ENCODE measurements around the gene HDDC3.

HDDC3 gene, protein sequence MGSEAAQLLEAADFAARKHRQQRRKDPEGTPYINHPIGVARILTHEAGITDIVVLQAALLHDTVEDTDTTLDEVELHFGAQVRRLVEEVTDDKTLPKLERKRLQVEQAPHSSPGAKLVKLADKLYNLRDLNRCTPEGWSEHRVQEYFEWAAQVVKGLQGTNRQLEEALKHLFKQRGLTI

DNA sequence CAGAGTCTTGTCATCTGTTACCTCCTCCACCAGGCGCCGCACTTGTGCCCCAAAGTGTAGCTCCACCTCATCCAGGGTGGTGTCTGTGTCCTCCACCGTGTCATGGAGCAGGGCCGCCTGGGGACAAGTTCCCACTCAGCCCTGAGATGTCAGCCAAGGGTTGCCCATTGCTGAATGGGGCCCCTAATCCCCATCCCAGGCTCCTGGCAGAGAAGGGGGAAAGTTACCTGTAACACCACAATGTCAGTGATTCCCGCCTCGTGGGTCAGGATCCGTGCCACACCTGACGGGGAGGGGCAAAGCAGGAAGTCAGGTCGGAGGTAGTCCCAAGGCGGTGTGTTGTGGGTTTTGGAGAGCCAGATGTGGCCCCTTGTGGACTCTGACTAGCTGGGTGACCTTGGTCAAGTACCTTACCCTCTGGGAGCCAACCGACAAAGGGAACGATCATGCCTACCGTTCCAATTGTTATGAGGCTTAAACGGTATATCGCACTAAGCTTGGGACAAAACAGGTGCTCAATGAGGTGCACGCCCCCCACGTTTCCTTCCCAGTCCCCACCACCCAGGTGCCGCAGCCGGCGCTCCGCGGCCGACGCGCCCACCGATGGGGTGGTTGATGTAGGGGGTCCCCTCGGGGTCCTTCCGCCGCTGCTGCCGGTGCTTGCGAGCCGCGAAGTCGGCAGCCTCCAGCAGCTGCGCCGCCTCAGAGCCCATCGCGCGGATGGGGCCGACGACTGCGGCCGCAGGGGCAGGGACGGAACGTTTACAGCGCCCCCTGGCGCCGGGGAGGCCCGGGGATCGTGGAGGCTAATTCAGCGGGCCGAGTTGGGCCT, at the start of gene HDDC3:
HDDC3 (minus strand) TSS at position 722 of the 832 bp plus-strand sequence; CDS start at position 713, 9 bp downstream.
- Histone ChIP-seq H3K36me3 (ENCODE audit: control insufficient read depth, low read depth, low read length) (no peaks in the 10 kb centered on the region), H3K4me3 (ENCODE audit: low read length) (peak within 1 kb of the TSS; percentile 65), H3K9me3 (ENCODE audit: control insufficient read depth, low read depth, low read length) (no peaks in the 10 kb centered on the region), H3K27me3 (ENCODE audit: control insufficient read depth, insufficient read depth, low read length) (peaks cover 14% of the 10 kb centered on the region), H3K4me1 (ENCODE audit: control insufficient read depth, low read depth, low read length) (peaks cover 11% of the 10 kb centered on the region), H3K9ac (ENCODE audit: low read length) (peak within 1 kb of the TSS; percentile 35), H3K27ac (ENCODE audit: low read length) (no peak within 1 kb of the TSS)

DNA sequence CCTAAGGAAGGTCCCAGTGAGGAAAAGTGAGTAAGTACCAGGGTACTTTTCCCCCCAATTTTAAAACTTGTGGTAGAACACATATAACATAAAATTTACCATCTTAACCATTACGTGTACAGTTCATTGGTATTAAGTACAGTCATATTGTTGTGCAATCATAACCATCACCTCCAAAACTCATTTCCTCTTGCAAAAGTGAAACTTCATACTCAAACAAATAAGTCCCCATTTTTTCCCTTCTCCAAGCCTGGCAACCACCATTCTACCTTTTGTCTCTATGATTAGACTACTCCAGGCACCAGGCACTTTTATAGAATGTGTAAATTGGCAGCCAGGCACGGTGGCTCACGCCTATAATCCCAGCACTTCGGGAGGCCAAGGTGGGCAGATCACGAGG, 49.8 kb upstream of the HDDC3 start:
- H3K9me3 ChIP-seq (ENCODE audit: control insufficient read depth, low read depth, low read length), result no peaks in the 10 kb centered on the region
- H3K27ac ChIP-seq (ENCODE audit: low read length), result no peak overlapping the region

DNA sequence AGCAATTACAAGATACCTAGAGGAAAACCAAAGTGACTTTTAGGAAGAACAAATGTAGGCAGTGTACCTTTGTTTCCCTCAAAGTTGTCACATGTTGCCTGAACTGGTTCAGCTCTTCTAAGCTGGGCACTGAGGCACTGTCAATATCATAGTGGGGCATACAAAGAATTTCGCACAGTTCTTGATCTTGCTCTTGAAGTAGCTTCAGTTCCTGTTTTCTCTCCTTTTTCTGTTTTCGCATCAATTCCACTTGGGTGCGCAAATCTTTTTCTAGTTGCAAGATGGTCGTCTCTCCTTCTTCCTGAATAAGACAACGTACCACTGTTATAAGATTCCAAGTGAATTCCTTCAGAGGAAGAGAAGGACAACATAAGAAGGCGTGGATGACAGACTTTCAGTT, 49.3 kb upstream of the HDDC3 start:
- H3K9ac ChIP-seq (ENCODE audit: low read length), result no peak overlapping the region
- peaks cover 74% of the 10 kb centered on the region for H3K36me3 ChIP-seq (ENCODE audit: control insufficient read depth, low read depth, low read length)
- H3K27me3 ChIP-seq (ENCODE audit: control insufficient read depth, insufficient read depth, low read length), result no peaks in the 10 kb centered on the region
- H3K4me1 ChIP-seq (ENCODE audit: control insufficient read depth, low read depth, low read length), result no peaks in the 10 kb centered on the region
- H3K27ac ChIP-seq (ENCODE audit: low read length), result no peak overlapping the region
- no peak overlapping the region for H3K4me3 ChIP-seq (ENCODE audit: low read length)
- H3K9me3 ChIP-seq (ENCODE audit: control insufficient read depth, low read depth, low read length), result no peaks in the 10 kb centered on the region

More for the DNA sequence above, 49.8 kb upstream of the HDDC3 start:
- no peak overlapping the region for H3K4me3 ChIP-seq (ENCODE audit: low read length)
- no peak overlapping the region for H3K9ac ChIP-seq (ENCODE audit: low read length)
- H3K27me3 ChIP-seq (ENCODE audit: control insufficient read depth, insufficient read depth, low read length), result no peaks in the 10 kb centered on the region
- no peaks in the 10 kb centered on the region for H3K4me1 ChIP-seq (ENCODE audit: control insufficient read depth, low read depth, low read length)
- H3K36me3 ChIP-seq (ENCODE audit: control insufficient read depth, low read depth, low read length), result peaks cover 70% of the 10 kb centered on the region

DNA sequence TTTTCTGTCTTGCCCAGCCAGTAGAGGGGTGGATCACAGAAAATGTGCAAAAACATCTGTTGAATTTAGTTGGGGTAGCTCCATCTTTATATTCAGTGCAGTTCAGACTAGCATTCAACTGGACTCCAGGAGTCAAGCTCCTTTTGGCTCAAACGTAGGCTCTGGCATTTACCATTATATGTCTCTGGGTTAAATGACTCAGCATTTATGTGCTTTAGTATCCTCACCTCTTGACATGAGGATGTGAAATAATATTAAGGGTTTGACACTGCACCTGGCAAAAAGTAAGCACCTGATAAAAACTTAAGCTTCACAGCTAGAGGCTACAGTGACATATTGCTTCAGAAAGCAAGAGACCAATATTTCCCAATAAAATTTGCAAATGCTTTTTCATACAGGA, 47.2 kb upstream of the HDDC3 start:
- Histone ChIP-seq H3K36me3 (ENCODE audit: control insufficient read depth, low read depth, low read length) (peaks cover 92% of the 10 kb centered on the region), H3K27me3 (ENCODE audit: control insufficient read depth, insufficient read depth, low read length) (no peaks in the 10 kb centered on the region), H3K4me3 (ENCODE audit: low read length) (no peak overlapping the region), H3K9me3 (ENCODE audit: control insufficient read depth, low read depth, low read length) (no peaks in the 10 kb centered on the region), H3K9ac (ENCODE audit: low read length) (no peak overlapping the region), H3K27ac (ENCODE audit: low read length) (no peak overlapping the region), H3K4me1 (ENCODE audit: control insufficient read depth, low read depth, low read length) (no peaks in the 10 kb centered on the region)

DNA sequence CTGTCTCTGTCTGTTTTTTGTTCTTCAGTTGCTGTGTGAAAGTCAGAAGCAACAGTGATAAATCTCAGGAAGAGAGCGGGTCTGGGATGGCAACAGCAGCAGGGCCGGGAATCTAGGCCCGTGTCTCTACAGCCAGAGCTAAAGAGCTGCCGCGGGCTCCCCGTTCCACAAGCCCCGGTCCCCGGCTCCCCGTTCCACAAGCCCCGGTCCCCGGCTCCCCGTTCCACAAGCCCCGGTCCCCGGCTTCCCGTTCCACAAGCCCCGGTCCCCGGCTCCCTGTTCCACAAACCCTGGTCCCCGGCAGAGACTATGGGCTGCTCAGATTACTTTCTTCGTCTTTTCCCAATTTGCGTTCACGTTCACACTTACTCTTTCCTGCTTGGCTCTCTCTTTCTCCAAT, 41.9 kb upstream of the HDDC3 start:
- H3K9ac ChIP-seq (ENCODE audit: low read length), result no peak overlapping the region
- no peak overlapping the region for H3K4me3 ChIP-seq (ENCODE audit: low read length)
- peaks cover 81% of the 10 kb centered on the region for H3K36me3 ChIP-seq (ENCODE audit: control insufficient read depth, low read depth, low read length)
- no peaks in the 10 kb centered on the region for H3K9me3 ChIP-seq (ENCODE audit: control insufficient read depth, low read depth, low read length)
- H3K27me3 ChIP-seq (ENCODE audit: control insufficient read depth, insufficient read depth, low read length), result no peaks in the 10 kb centered on the region
- H3K4me1 ChIP-seq (ENCODE audit: control insufficient read depth, low read depth, low read length), result no peaks in the 10 kb centered on the region
- H3K27ac ChIP-seq (ENCODE audit: low read length), result no peak overlapping the region

DNA sequence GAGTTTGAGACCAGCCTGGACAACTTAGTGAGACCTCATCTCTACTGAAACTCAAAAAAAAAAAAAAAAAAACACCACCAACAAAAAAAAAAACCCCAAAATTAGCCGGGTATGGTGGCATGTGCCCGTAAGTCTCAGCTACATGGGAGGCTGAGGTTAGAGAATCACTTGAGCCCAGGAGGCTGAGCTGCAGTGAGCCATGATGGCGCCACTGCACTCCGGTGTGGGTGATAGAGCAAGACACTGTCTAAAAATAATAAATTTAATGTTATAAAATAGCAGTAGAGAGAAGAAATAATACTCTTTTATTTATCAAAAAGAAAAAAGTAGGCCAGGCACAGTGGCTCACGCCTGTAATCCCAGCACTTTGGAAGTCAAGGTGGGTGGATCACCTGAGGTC, 39.8 kb upstream of the HDDC3 start:
- Histone ChIP-seq H3K4me1 (ENCODE audit: control insufficient read depth, low read depth, low read length) (no peaks in the 10 kb centered on the region), H3K27me3 (ENCODE audit: control insufficient read depth, insufficient read depth, low read length) (no peaks in the 10 kb centered on the region), H3K27ac (ENCODE audit: low read length) (no peak overlapping the region), H3K36me3 (ENCODE audit: control insufficient read depth, low read depth, low read length) (peaks cover 85% of the 10 kb centered on the region), H3K4me3 (ENCODE audit: low read length) (no peak overlapping the region), H3K9ac (ENCODE audit: low read length) (no peak overlapping the region), H3K9me3 (ENCODE audit: control insufficient read depth, low read depth, low read length) (no peaks in the 10 kb centered on the region)

DNA sequence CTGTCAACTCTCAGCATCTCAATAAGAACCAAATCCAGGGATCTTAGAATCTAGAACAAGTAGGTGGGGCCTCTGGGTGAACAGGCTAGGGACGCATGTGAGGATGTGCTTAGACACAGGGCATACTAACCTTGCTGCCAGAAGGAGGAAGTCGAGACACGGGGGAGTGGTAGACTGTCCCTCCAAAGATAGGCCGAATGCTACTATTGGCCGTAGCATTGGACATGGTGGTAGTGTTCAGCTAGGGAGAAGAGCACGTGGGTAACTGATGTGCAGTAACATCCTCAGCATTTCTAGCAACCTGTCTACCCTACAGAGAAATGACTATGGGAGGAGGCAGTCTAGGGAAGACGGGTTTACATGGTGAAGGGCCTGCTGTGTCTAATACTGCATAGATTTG, 37.9 kb upstream of the HDDC3 start:
- Histone ChIP-seq H3K27me3 (ENCODE audit: control insufficient read depth, insufficient read depth, low read length) (no peaks in the 10 kb centered on the region), H3K36me3 (ENCODE audit: control insufficient read depth, low read depth, low read length) (peaks cover 79% of the 10 kb centered on the region), H3K9me3 (ENCODE audit: control insufficient read depth, low read depth, low read length) (no peaks in the 10 kb centered on the region), H3K27ac (ENCODE audit: low read length) (no peak overlapping the region), H3K9ac (ENCODE audit: low read length) (no peak overlapping the region), H3K4me3 (ENCODE audit: low read length) (no peak overlapping the region), H3K4me1 (ENCODE audit: control insufficient read depth, low read depth, low read length) (no peaks in the 10 kb centered on the region)

DNA sequence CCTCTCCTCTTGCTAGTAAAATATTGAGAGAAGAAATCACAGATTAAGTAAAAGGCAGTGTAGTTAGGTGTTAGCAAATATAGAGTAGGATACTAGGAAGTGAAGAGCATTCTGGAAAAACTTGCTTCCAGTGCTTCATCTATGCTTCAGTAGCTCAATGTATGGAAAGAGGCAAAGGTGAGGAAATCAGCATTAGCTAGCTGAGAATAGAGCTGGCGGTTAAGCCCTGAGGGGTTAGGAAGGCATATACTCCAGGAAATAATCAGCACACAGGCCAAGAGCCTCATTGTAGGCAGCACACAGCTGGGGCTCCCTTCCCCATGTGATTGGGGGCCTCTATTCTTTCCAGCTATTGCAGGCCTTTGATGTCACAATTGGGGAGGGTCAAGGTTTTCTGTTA, 36.1 kb upstream of the HDDC3 start:
- H3K9me3 ChIP-seq (ENCODE audit: control insufficient read depth, low read depth, low read length), result no peaks in the 10 kb centered on the region
- H3K4me3 ChIP-seq (ENCODE audit: low read length), result no peak overlapping the region
- H3K27me3 ChIP-seq (ENCODE audit: control insufficient read depth, insufficient read depth, low read length), result no peaks in the 10 kb centered on the region
- H3K27ac ChIP-seq (ENCODE audit: low read length), result no peak overlapping the region
- H3K36me3 ChIP-seq (ENCODE audit: control insufficient read depth, low read depth, low read length), result peaks cover 66% of the 10 kb centered on the region
- no peak overlapping the region for H3K9ac ChIP-seq (ENCODE audit: low read length)
- no peaks in the 10 kb centered on the region for H3K4me1 ChIP-seq (ENCODE audit: control insufficient read depth, low read depth, low read length)

DNA sequence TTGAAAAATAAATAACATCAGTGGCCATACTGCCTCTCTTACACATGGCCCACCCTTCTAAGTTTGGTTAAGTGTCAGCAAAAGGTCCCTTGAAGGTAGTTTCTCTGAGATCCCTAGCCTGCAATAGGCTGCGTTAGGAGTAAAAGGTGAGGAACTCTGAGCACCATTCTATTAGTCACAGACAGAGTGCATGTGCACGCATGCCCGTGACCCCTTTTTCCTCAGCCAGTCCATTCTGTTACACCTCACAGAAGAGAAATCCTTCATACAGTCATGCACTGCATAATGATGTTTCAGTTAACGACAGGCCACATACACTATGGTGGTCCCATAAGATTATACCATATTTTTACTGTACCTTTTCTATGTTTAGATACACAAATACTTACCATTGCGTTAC, 34.9 kb upstream of the HDDC3 start:
- H3K4me3 ChIP-seq (ENCODE audit: low read length), result no peak overlapping the region
- H3K9ac ChIP-seq (ENCODE audit: low read length), result no peak overlapping the region
- H3K9me3 ChIP-seq (ENCODE audit: control insufficient read depth, low read depth, low read length), result no peaks in the 10 kb centered on the region
- H3K27me3 ChIP-seq (ENCODE audit: control insufficient read depth, insufficient read depth, low read length), result no peaks in the 10 kb centered on the region
- H3K36me3 ChIP-seq (ENCODE audit: control insufficient read depth, low read depth, low read length), result peaks cover 55% of the 10 kb centered on the region
- H3K4me1 ChIP-seq (ENCODE audit: control insufficient read depth, low read depth, low read length), result no peaks in the 10 kb centered on the region
- H3K27ac ChIP-seq (ENCODE audit: low read length), result no peak overlapping the region

DNA sequence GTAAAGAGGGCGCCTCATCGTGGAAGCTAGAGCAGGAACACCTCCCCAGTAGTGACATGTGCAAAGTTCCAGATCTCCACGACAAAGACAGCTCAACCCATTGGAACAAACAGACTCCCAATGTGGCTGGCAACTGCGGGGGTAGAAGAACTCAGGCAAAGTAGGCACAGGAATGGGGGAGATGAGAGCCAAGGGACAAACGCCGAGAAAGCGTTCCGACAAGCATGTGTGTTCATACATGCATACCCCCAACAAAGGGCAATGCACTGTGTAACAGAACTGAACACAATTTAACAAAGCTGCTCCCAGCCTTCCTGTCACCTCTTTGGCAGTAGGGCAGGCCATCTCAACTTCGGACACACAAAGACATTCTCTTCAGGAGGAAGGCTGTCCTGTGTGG, 33.9 kb upstream of the HDDC3 start:
- no peak overlapping the region for H3K4me3 ChIP-seq (ENCODE audit: low read length)
- H3K9ac ChIP-seq (ENCODE audit: low read length), result no peak overlapping the region
- peaks cover 58% of the 10 kb centered on the region for H3K36me3 ChIP-seq (ENCODE audit: control insufficient read depth, low read depth, low read length)
- no peak overlapping the region for H3K27ac ChIP-seq (ENCODE audit: low read length)
- no peaks in the 10 kb centered on the region for H3K27me3 ChIP-seq (ENCODE audit: control insufficient read depth, insufficient read depth, low read length)
- H3K4me1 ChIP-seq (ENCODE audit: control insufficient read depth, low read depth, low read length), result no peaks in the 10 kb centered on the region
- no peaks in the 10 kb centered on the region for H3K9me3 ChIP-seq (ENCODE audit: control insufficient read depth, low read depth, low read length)

DNA sequence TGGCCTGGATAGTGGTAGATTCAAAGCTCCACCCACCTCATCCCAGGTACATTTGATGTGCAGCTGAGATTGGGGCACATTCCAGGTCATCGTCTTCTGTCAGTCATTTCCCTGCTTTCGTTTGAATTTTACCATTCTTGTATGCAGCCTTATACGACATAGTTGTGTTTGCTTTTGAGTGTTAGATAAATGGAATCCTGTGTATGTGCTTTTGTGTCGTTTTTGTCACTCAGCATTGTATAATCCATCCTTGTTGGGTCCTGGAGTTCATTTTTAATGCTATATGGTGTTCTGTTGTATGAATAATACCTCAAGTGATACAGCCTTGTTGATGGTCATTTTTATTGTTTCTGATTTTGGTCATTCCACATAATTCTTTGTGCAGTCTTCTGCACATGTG, 29.7 kb upstream of the HDDC3 start:
- H3K36me3 ChIP-seq (ENCODE audit: control insufficient read depth, low read depth, low read length), result peaks cover 25% of the 10 kb centered on the region
- no peak overlapping the region for H3K27ac ChIP-seq (ENCODE audit: low read length)
- H3K27me3 ChIP-seq (ENCODE audit: control insufficient read depth, insufficient read depth, low read length), result no peaks in the 10 kb centered on the region
- no peak overlapping the region for H3K4me3 ChIP-seq (ENCODE audit: low read length)
- H3K9me3 ChIP-seq (ENCODE audit: control insufficient read depth, low read depth, low read length), result no peaks in the 10 kb centered on the region
- H3K4me1 ChIP-seq (ENCODE audit: control insufficient read depth, low read depth, low read length), result peaks cover 7% of the 10 kb centered on the region
- H3K9ac ChIP-seq (ENCODE audit: low read length), result no peak overlapping the region

Data from iPS-18a (cell line).